CD14-positive monocyte (primary cell): ENCODE results near the gene XIRP2. TPM values are rescaled to one million over a fixed set of nuclear protein-coding genes. Genes with fewer than 3 reads are reported as not detected.

Experiments
- DNase-seq, 3 donors: peaks; one replicate each; pipeline ENCODE4 v3.0.0-alpha.2; 2011 to 2022
- H2AFZ ChIP-seq: 2 replicates; pipeline ENCODE4 v1.6.0; 2012; ENCODE audit warnings: mild to moderate bottlenecking, low read depth, low read length, inconsistent platforms; ENCODE audit not compliant: insufficient read depth, poor library complexity, severe bottlenecking
- H3K27ac ChIP-seq, 2 donors: 1 replicate in 1 of 2; 2 replicates in 1 of 2; pipeline ENCODE4 v1.5.1; 2012 to 2013; ENCODE audit warnings: low read length in 2 of 2, control low read depth in 1 of 2, inconsistent platforms in 1 of 2, low read depth in 1 of 2, mild to moderate bottlenecking in 1 of 2
- H3K27me3 ChIP-seq, 2 donors: one replicate each; pipeline versions ENCODE4 v1.6.0 to v1.6.1; 2011 to 2013; ENCODE audit warnings: low read length in 2 of 2; ENCODE audit not compliant: control insufficient read depth in 2 of 2, insufficient read depth in 2 of 2
- H3K36me3 ChIP-seq, 2 donors: replicated peaks in 1 of 2; 1 replicate in 1 of 2; 2 replicates in 1 of 2; pipeline versions ENCODE4 v1.5.1 to v1.6.1; 2012 to 2013; ENCODE audit warnings: low read length in 2 of 2, control low read depth in 1 of 2, inconsistent platforms in 1 of 2, mild to moderate bottlenecking in 1 of 2; ENCODE audit not compliant: insufficient read depth in 2 of 2, control insufficient read depth in 1 of 2
- H3K4me1 ChIP-seq, 2 donors: 1 replicate in 1 of 2; 2 replicates in 1 of 2; pipeline versions ENCODE4 v1.5.1 to v1.6.1; 2012 to 2013; ENCODE audit warnings: low read length in 2 of 2, control low read depth in 1 of 2, inconsistent platforms in 1 of 2, mild to moderate bottlenecking in 1 of 2, moderate library complexity in 1 of 2; ENCODE audit not compliant: insufficient read depth in 2 of 2, control insufficient read depth in 1 of 2
- H3K4me2 ChIP-seq: replicated peaks from 2 replicates; pipeline ENCODE3; 2012; ENCODE audit warnings: low read length, moderate library complexity, mild to moderate bottlenecking; ENCODE audit not compliant: poor library complexity, severe bottlenecking; ENCODE audit errors: extremely low read depth
- H3K4me3 ChIP-seq, 3 experiments: fragments of 200-600 bp in 1 of 3; sonication (generic) in 1 of 3; replicated peaks in 1 of 3; 1 replicate in 2 of 3; 2 replicates in 1 of 3; pipeline ENCODE4 v1.5.1; 2011 to 2013; ENCODE audit warnings: low read length in 3 of 3, mild to moderate bottlenecking in 3 of 3, control low read depth in 2 of 3, low read depth in 2 of 3, inconsistent platforms in 1 of 3, moderate library complexity in 1 of 3
- H3K79me2 ChIP-seq: 2 replicates; pipeline ENCODE4 v1.6.0; 2012; ENCODE audit warnings: mild to moderate bottlenecking, control low read depth, inconsistent platforms, low read length, moderate library complexity; ENCODE audit not compliant: insufficient read depth
- H3K9ac ChIP-seq: 2 replicates; pipeline ENCODE4 v1.6.0; 2017; ENCODE audit warnings: low read length, mild to moderate bottlenecking; ENCODE audit not compliant: insufficient read depth, poor library complexity, severe bottlenecking
- H3K9me3 ChIP-seq, 2 donors: replicated peaks in 1 of 2; 1 replicate in 1 of 2; 2 replicates in 1 of 2; pipeline versions ENCODE4 v1.5.1 to v1.6.1; 2012 to 2013; ENCODE audit warnings: low read length in 2 of 2, control low read depth in 1 of 2; ENCODE audit not compliant: control insufficient read depth in 1 of 2, insufficient read depth in 1 of 2
- H4K20me1 ChIP-seq: 2 replicates; pipeline ENCODE4 v1.6.0; 2012; ENCODE audit warnings: mild to moderate bottlenecking, low read length, control low read depth, moderate library complexity; ENCODE audit not compliant: insufficient read depth
- H3K27ac Mint-ChIP-seq, 7 donors: one replicate each; pipeline ENCODE4 v1.8.0; 2020; ENCODE audit warnings: mild to moderate bottlenecking in 7 of 7, mixed read lengths in 7 of 7, moderate library complexity in 6 of 7, inconsistent platforms in 2 of 7
- H3K27me3 Mint-ChIP-seq, 3 donors: one replicate each; pipeline ENCODE4 v1.8.0; 2021 to 2022; ENCODE audit warnings: low read depth in 3 of 3, mild to moderate bottlenecking in 3 of 3, mixed read lengths in 3 of 3, moderate library complexity in 3 of 3, inconsistent platforms in 1 of 3
- H3K36me3 Mint-ChIP-seq, 2 donors: one replicate each; pipeline ENCODE4 v1.8.0; 2020; ENCODE audit warnings: mixed read lengths in 2 of 2, inconsistent platforms in 1 of 2, mild to moderate bottlenecking in 1 of 2
- H3K4me1 Mint-ChIP-seq: one replicate; pipeline ENCODE4 v1.8.0; 2020; ENCODE audit warnings: mild to moderate bottlenecking, mixed read lengths
- H3K4me3 Mint-ChIP-seq, 2 donors: one replicate each; pipeline ENCODE4 v1.8.0; 2020; ENCODE audit warnings: mild to moderate bottlenecking in 2 of 2, mixed read lengths in 2 of 2, moderate library complexity in 1 of 2
- H3K9me3 Mint-ChIP-seq, 7 donors: one replicate each; pipeline ENCODE4 v1.8.0; 2020 to 2022; ENCODE audit warnings: mixed read lengths in 7 of 7, mild to moderate bottlenecking in 6 of 7, moderate library complexity in 6 of 7, inconsistent platforms in 2 of 7
- WGBS: methylation state at CpG from one replicate; pipeline ENCODE4 v1.1.5; 2013; ENCODE audit warnings: missing lambda C conversion rate; ENCODE audit not compliant: insufficient coverage; 5-methylcytosine and 5-hydroxymethylcytosine counted together
- intact Hi-C, 2 donors: fragments of 100-400 bp; cut with micrococcal nuclease; formaldehyde crosslinking; loops; one replicate each; pipeline versions ENCODE4 v1.15.0 to v1.15.1; 2023
- polyA plus RNA-seq, 3 donors: library from polyadenylated mRNA; depleted of rRNA in 1 of 3; unstranded in 2 of 3; stranded (reverse) in 1 of 3; fragments of 300-500 nt in 2 of 3; fragments of >200 nt in 1 of 3; fragmentation: Illumina TruSeq in 2 of 3; gene quantifications; 1 replicate in 2 of 3; 2 replicates in 1 of 3; pipeline ENCODE4 v1.2.3, GENCODE V29; 2012 to 2021
- TF ChIP-seq, protein P1 (sequence below): fragments of 200-600 bp; IDR thresholded peaks from one replicate; pipeline ENCODE4 v1.8.0; 2022; ENCODE audit warnings: antibody characterized with exemption, mild to moderate bottlenecking

The XIRP2 gene
- polyA plus RNA-seq, 3 donors, result not detected

- Histone ChIP-seq H3K79me2 (no peaks in the 10 kb centered on the region), H3K36me3 (no peaks in the 10 kb centered on the region), H3K4me3 (no peak overlapping the region), H3K27ac (no peak overlapping the region), H3K9ac (no peak overlapping the region), H3K27me3 (no peaks in the 10 kb centered on the region), H3K4me1 (no peaks in the 10 kb centered on the region), H3K4me2 (no peak overlapping the region), H4K20me1 (no peaks in the 10 kb centered on the region), H2AFZ (no peak overlapping the region), H3K9me3 (peaks cover 0 to 11% of the 10 kb centered on the region in 2 donors)
- WGBS, result no CpG with 5 or more reads among the region's 1 CpG
- Mint-ChIP-seq H3K4me1 (no peaks in the 10 kb centered on the region), H3K27me3 (peaks cover 0 to 2% (median 0%) of the 10 kb centered on the region in 3 donors), H3K9me3 (peaks cover 0 to 15% (median 8%) of the 10 kb centered on the region in 7 donors), H3K36me3 (no peaks in the 10 kb centered on the region), H3K4me3 (no peak overlapping the region), H3K27ac (no peak overlapping the region)
- intact Hi-C loops, result no loop called here
- DNase-seq, result no peak
- TF ChIP-seq, protein P1, sequence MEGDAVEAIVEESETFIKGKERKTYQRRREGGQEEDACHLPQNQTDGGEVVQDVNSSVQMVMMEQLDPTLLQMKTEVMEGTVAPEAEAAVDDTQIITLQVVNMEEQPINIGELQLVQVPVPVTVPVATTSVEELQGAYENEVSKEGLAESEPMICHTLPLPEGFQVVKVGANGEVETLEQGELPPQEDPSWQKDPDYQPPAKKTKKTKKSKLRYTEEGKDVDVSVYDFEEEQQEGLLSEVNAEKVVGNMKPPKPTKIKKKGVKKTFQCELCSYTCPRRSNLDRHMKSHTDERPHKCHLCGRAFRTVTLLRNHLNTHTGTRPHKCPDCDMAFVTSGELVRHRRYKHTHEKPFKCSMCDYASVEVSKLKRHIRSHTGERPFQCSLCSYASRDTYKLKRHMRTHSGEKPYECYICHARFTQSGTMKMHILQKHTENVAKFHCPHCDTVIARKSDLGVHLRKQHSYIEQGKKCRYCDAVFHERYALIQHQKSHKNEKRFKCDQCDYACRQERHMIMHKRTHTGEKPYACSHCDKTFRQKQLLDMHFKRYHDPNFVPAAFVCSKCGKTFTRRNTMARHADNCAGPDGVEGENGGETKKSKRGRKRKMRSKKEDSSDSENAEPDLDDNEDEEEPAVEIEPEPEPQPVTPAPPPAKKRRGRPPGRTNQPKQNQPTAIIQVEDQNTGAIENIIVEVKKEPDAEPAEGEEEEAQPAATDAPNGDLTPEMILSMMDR, result no peak
Measured at GRCh38 chr2:166932032-166932431, 43.8 kb downstream of the XIRP2 start.

- no peak overlapping the region for H3K4me2 ChIP-seq
- H3K4me3 ChIP-seq, result no peak overlapping the region
- Mint-ChIP-seq H3K4me3 (no peak overlapping the region), H3K9me3 (peaks cover 7 to 23% (median 14%) of the 10 kb centered on the region in 7 donors), H3K4me1 (no peaks in the 10 kb centered on the region), H3K36me3 (no peaks in the 10 kb centered on the region), H3K27ac (no peak overlapping the region), H3K27me3 (peaks cover 0 to 2% (median 0%) of the 10 kb centered on the region in 3 donors)
- H3K27me3 ChIP-seq, result no peaks in the 10 kb centered on the region
- intact Hi-C loops, result no loop called here
- no peaks in the 10 kb centered on the region for H3K36me3 ChIP-seq
- H2AFZ ChIP-seq, result no peak overlapping the region
- no peaks in the 10 kb centered on the region for H3K4me1 ChIP-seq
- no peak for DNase-seq
- H3K9me3 ChIP-seq, result peaks cover 0 to 11% of the 10 kb centered on the region in 2 donors
- no peak overlapping the region for H3K27ac ChIP-seq
- TF ChIP-seq, protein P1, result no peak
- H3K9ac ChIP-seq, result no peak overlapping the region
- H3K79me2 ChIP-seq, result no peaks in the 10 kb centered on the region
- no CpG with 5 or more reads among the region's 5 CpGs for WGBS
- H4K20me1 ChIP-seq, result no peaks in the 10 kb centered on the region
Measured at GRCh38 chr2:166934817-166935216, 46.5 kb downstream of the XIRP2 start.
